GM12878 (cell line): ENCODE results near the gene STK10. TPM values are rescaled to one million over a fixed set of nuclear protein-coding genes. Genes with fewer than 3 reads are reported as not detected.

Experiments
- ATAC-seq: fragments of 200-7000 bp; cut with Tn5 transposase; 3 replicates; pipeline ENCODE4 v1.9.1; 2020; ENCODE audit warnings: mild to moderate bottlenecking, moderate library complexity
- BruUV-seq: library from RNA; stranded (reverse); fragments of 400-500 nt; replicated peaks from 2 replicates; lab custom pipeline; 2021; lab: Mats Ljungman, UMichigan
- CTCF ChIA-PET: fragments of 300-600 bp; sonication (Branson Sonifier 250); formaldehyde crosslinking; extraction: SDS; loops from one replicate; lab custom pipeline; 2021; ENCODE audit warnings: inconsistent platforms; lab: Yijun Ruan, JAX
- POLR2A ChIA-PET: fragments of 350-600 bp; formaldehyde crosslinking; extraction: SDS; loops from one replicate; lab custom pipeline; 2021; ENCODE audit warnings: inconsistent platforms; lab: Charles Lee
- RAD21 ChIA-PET: fragments of 300-600 bp; sonication (Branson Sonifier 250); formaldehyde crosslinking; loops from one replicate; lab custom pipeline; 2023; ENCODE audit warnings: antibody characterized with exemption; ENCODE audit not compliant: unreplicated experiment; lab: Charles Lee
- SMC1A ChIA-PET: fragments of 300-600 bp; sonication (Branson Sonifier 250); formaldehyde crosslinking; loops from one replicate; lab custom pipeline; 2023; ENCODE audit not compliant: unreplicated experiment, uncharacterized antibody; lab: Charles Lee
- DNase-seq: peaks from one replicate; pipeline ENCODE4 v3.0.0-alpha.2; 2011; ENCODE audit warnings: low read depth, low spot score
- FAIRE-seq: peaks from 3 replicates; lab custom pipeline; 2011; peaks lifted over from hg19 to GRCh38; lab: Jason Lieb, UNC
- H2AFZ ChIP-seq: 2 replicates; pipeline ENCODE4 v1.6.0; 2011; ENCODE audit warnings: low read depth, low read length, control low read depth; ENCODE audit not compliant: control insufficient read depth
- H3K27ac ChIP-seq: 2 replicates; pipeline ENCODE4 v1.5.1; 2011; ENCODE audit warnings: control low read depth; ENCODE audit not compliant: control insufficient read depth, insufficient read depth
- H3K27me3 ChIP-seq, 2 experiments: replicated peaks in 1 of 2; 2 replicates each; pipeline versions ENCODE4 v1.6.0 to v1.6.1; 2011; ENCODE audit warnings: low read length in 1 of 2; ENCODE audit not compliant: control insufficient read depth in 2 of 2, insufficient read depth in 2 of 2
- H3K36me3 ChIP-seq, 2 experiments: 2 replicates each; pipeline ENCODE4 v1.5.1; 2011; ENCODE audit warnings: low read length in 1 of 2; ENCODE audit not compliant: control insufficient read depth in 2 of 2, insufficient read depth in 2 of 2
- H3K4me1 ChIP-seq: 2 replicates; pipeline ENCODE4 v1.6.1; 2011; ENCODE audit warnings: mild to moderate bottlenecking, low read length, moderate library complexity, mixed read lengths; ENCODE audit not compliant: control insufficient read depth, insufficient read depth
- H3K4me2 ChIP-seq: 2 replicates; pipeline ENCODE4 v1.6.0; 2011; ENCODE audit warnings: control low read depth; ENCODE audit not compliant: control insufficient read depth, insufficient read depth
- H3K4me3 ChIP-seq: fragments of 200-600 bp; sonication (generic); 2 replicates; pipeline ENCODE4 v1.5.1; 2016
- H3K79me2 ChIP-seq: 2 replicates; pipeline ENCODE4 v1.6.0; 2011; ENCODE audit warnings: low read length; ENCODE audit not compliant: control insufficient read depth, insufficient read depth
- H3K9ac ChIP-seq: 2 replicates; pipeline ENCODE4 v1.8.0; 2011; ENCODE audit warnings: low read length, control low read depth, mixed read lengths; ENCODE audit not compliant: control insufficient read depth, insufficient read depth
- H3K9me3 ChIP-seq: replicated peaks from 3 replicates; pipeline ENCODE4 v1.5.1; 2011; ENCODE audit warnings: mild to moderate bottlenecking, low read length; ENCODE audit not compliant: control insufficient read depth, insufficient read depth
- H4K20me1 ChIP-seq: 2 replicates; pipeline ENCODE4 v1.6.0; 2011; ENCODE audit not compliant: control insufficient read depth, insufficient read depth
- E4F1 ChIP-seq: fragments of 450-650 bp; IDR thresholded peaks from 2 replicates; pipeline ENCODE4 v1.6.1; 2018; ENCODE audit warnings: borderline replicate concordance, mild to moderate bottlenecking; ENCODE audit not compliant: partially characterized antibody
- IRF4 ChIP-seq: IDR thresholded peaks from 2 replicates; pipeline ENCODE4 v1.6.1; 2011; ENCODE audit warnings: low read depth, low read length
- MLLT1 ChIP-seq: fragments of 450-650 bp; IDR thresholded peaks from 2 replicates; pipeline ENCODE4 v1.6.1; 2016; ENCODE audit warnings: mild to moderate bottlenecking
- NFYB ChIP-seq: IDR thresholded peaks from 2 replicates; pipeline ENCODE4 v1.6.1; 2011; ENCODE audit warnings: low read depth, mild to moderate bottlenecking, low read length, improper control_type of control experiment, moderate library complexity; ENCODE audit not compliant: insufficient read depth
- NR2C2 ChIP-seq: IDR thresholded peaks from 2 replicates; pipeline ENCODE4 v1.6.1; 2011; ENCODE audit warnings: borderline replicate concordance, low read depth; ENCODE audit not compliant: control insufficient read depth, insufficient read length
- RUNX3 ChIP-seq: IDR thresholded peaks from 2 replicates; pipeline ENCODE4 v1.6.1; 2012; ENCODE audit warnings: low read length, inconsistent platforms
- SPI1 ChIP-seq: IDR thresholded peaks from 2 replicates; pipeline ENCODE4 v1.6.1; 2011; ENCODE audit warnings: low read depth, mild to moderate bottlenecking, low read length, moderate library complexity, borderline replicate concordance; ENCODE audit not compliant: insufficient read depth
- YBX1 ChIP-seq: fragments of 450-650 bp; IDR thresholded peaks from 2 replicates; pipeline ENCODE4 v1.6.1; 2016; ENCODE audit warnings: antibody characterized with exemption
- ZBTB33 ChIP-seq: fragments of 450-650 bp; IDR thresholded peaks from 2 replicates; pipeline ENCODE4 v1.6.1; 2017; ENCODE audit warnings: mild to moderate bottlenecking
- WGBS: methylation state at CpG from one replicate; pipeline ENCODE4 v1.1.6; 2016; ENCODE audit warnings: low lambda C conversion rate; ENCODE audit not compliant: insufficient replicate concordance, insufficient coverage; ENCODE audit errors: missing lambda C conversion rate; 5-methylcytosine and 5-hydroxymethylcytosine counted together
- in situ Hi-C: fragments of 300-500 bp; cut with MboI; formaldehyde crosslinking; loops from 9 replicates; pipeline ENCODE4 v1.14.3; 2018; ENCODE audit warnings: mixed read lengths
- intact Hi-C: fragments of 100-400 bp; cut with micrococcal nuclease; formaldehyde crosslinking; loops from one replicate; pipeline ENCODE4 v1.14.2; 2022; ENCODE audit not compliant: unreplicated experiment
- polyA plus RNA-seq, 11 experiments: library from polyadenylated mRNA; depleted of rRNA in 4 of 11; unstranded in 6 of 11; stranded (reverse) in 5 of 11; fragments of >200 nt; fragmentation: Nextera tagmentation in 4 of 11; fragmentation: Illumina TruSeq in 1 of 11; extraction: Ambion mirVana in 4 of 11; extraction: Trizol in 1 of 11; gene quantifications; 1 replicate in 1 of 11; 2 replicates in 10 of 11; pipeline versions ENCODE4 v1.2.1 to v1.2.3, GENCODE V29; 2011 to 2016; ENCODE audit warnings: inconsistent platforms in 2 of 11, missing spikeins in 2 of 11, low read depth in 1 of 11
- total RNA-seq, 4 experiments: library from RNA; depleted of rRNA in 3 of 4; stranded (reverse); fragments of >200 nt in 3 of 4; fragmentation: Illumina TruSeq in 1 of 4; extraction: Trizol in 1 of 4; gene quantifications; 2 replicates each; pipeline versions ENCODE4 v1.2.1 to v1.2.3, GENCODE V29; 2013 to 2021
- TF ChIP-seq, protein P1 (sequence below): fragments of 150-350 bp; IDR thresholded peaks from 2 replicates; pipeline ENCODE4 v1.6.1; 2016; ENCODE audit warnings: low read depth, low read length

The STK10 gene
- total and polyA plus RNA-seq, 10 of the 15 experiments (the other 5 are each of a cell fraction or from before 2014, with no cell fraction given): 14.2 to 96.4 (median 50.6) TPM

DNA sequence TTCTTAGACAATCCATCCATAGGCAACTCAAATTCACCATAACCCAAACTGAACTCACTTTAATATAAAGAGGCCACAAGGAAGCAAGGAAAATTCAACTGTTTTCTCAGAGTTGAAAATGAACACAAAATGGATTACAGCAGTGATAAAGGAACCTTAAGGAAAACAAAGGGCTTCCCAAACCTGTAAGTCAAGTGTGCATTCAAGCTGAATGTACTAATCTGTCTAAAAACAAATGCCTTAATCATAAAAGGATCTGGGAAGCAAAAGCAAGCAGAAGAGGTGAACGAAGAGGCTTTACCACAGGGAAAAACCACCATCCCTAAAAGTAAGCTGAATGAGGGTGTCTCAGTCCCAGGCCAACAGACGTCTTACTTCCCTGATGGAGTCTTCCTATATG lies 195.2 kb downstream of the STK10 start (continued):
- TF ChIP-seq MLLT1: no peak
- no peak for TF ChIP-seq NR2C2
- TF ChIP-seq, protein P1, sequence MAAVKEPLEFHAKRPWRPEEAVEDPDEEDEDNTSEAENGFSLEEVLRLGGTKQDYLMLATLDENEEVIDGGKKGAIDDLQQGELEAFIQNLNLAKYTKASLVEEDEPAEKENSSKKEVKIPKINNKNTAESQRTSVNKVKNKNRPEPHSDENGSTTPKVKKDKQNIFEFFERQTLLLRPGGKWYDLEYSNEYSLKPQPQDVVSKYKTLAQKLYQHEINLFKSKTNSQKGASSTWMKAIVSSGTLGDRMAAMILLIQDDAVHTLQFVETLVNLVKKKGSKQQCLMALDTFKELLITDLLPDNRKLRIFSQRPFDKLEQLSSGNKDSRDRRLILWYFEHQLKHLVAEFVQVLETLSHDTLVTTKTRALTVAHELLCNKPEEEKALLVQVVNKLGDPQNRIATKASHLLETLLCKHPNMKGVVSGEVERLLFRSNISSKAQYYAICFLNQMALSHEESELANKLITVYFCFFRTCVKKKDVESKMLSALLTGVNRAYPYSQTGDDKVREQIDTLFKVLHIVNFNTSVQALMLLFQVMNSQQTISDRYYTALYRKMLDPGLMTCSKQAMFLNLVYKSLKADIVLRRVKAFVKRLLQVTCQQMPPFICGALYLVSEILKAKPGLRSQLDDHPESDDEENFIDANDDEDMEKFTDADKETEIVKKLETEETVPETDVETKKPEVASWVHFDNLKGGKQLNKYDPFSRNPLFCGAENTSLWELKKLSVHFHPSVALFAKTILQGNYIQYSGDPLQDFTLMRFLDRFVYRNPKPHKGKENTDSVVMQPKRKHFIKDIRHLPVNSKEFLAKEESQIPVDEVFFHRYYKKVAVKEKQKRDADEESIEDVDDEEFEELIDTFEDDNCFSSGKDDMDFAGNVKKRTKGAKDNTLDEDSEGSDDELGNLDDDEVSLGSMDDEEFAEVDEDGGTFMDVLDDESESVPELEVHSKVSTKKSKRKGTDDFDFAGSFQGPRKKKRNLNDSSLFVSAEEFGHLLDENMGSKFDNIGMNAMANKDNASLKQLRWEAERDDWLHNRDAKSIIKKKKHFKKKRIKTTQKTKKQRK: no peak
- no peak for TF ChIP-seq NFYB
- no peak for TF ChIP-seq RUNX3

- no peaks in the 10 kb centered on the region; the same call in 2 of the 3 replicates for H3K9me3 ChIP-seq
- H3K79me2 ChIP-seq: peaks cover 79% of the 10 kb centered on the region
- ChIA-PET CTCF (interaction anchor here (0.7 to 1.0 kb wide), 2 partner anchors 11 to 12 kb away, joined by 3 read pairs; no protein-coding TSS in a partner anchor), POLR2A (no interaction called here), SMC1A (no interaction called here), RAD21 (no interaction called here)
- no peaks in the 10 kb centered on the region for H3K27me3 ChIP-seq
- no peak overlapping the region for H3K4me3 ChIP-seq
- no peaks in the 10 kb centered on the region for H4K20me1 ChIP-seq
- no peak for DNase-seq
- no peak overlapping the region for H3K27ac ChIP-seq
- no peak overlapping the region for H3K4me2 ChIP-seq
- no TSS peak for BruUV-seq
- in situ Hi-C loops (no loop called here), intact Hi-C loops (no loop called here)
- H3K4me1 ChIP-seq: peaks cover 21% of the 10 kb centered on the region
- FAIRE-seq: no peak
- H2AFZ ChIP-seq: no peak overlapping the region
- H3K36me3 ChIP-seq: peaks cover 1 to 32% of the 10 kb centered on the region in 2 experiments; a peak in 2 of 4 replicates
- 91% methylated on average over 3 of the region's 3 CpGs for WGBS
- H3K9ac ChIP-seq: no peak overlapping the region
- ATAC-seq: no peak
- no peak for TF ChIP-seq SPI1
- no peak for TF ChIP-seq ZBTB33
- no peak for TF ChIP-seq IRF4
- TF ChIP-seq E4F1: no peak
- TF ChIP-seq YBX1: no peak
- TF ChIP-seq NFYB: no peak
Measured at GRCh38 chr5:171992305-171992704, 195.7 kb downstream of the STK10 start.
